Panc1 (cell line): ENCODE data around the gene RAB23.

Experiments used
- POLR2AphosphoS5 ChIP-seq: IDR thresholded peaks from 2 replicates; pipeline ENCODE4 v1.6.1; 2012; ENCODE audit warnings: mild to moderate bottlenecking, low read depth, low read length, moderate library complexity
- SIN3A ChIP-seq: IDR thresholded peaks from 2 replicates; pipeline ENCODE4 v1.6.1; 2012; ENCODE audit warnings: low read depth, mild to moderate bottlenecking, low read length, moderate library complexity, borderline replicate concordance; ENCODE audit not compliant: insufficient read depth
- TCF7L2 ChIP-seq: IDR thresholded peaks from 2 replicates; pipeline ENCODE4 v1.6.1; 2011; ENCODE audit warnings: mild to moderate bottlenecking, low read depth, low read length, inconsistent platforms
- TF ChIP-seq, protein P1 (sequence below): fragments of 450-650 bp; IDR thresholded peaks from 2 replicates; pipeline ENCODE4 v1.5.1; 2017; ENCODE audit warnings: mild to moderate bottlenecking
- TF ChIP-seq, protein P2 (sequence below), 2 experiments: IDR thresholded peaks; 2 replicates each; pipeline ENCODE4 v1.6.1; 2011 to 2012; ENCODE audit warnings: low read depth in 2 of 2, control low read depth in 1 of 2, low read length in 1 of 2, mild to moderate bottlenecking in 1 of 2, moderate library complexity in 1 of 2; ENCODE audit not compliant: insufficient read depth in 1 of 2

DNA sequence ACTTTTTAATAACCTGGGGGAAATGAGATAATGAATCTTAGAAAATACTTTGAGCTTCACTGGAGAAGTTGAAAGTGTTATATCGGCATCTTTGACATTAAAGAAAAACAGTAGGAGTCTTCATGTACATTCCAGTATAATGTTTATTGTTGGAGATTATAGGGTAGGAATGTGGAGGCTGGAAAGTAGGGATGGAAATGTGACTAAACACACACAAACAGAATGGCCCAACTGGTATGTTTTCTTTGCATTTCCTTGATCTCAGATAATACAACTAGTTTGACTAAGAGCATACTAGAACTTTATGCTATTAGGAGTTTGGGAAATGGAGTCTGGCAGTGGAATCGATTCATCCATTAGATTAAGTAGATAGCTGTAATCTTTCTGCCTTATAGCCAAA lies 60.1 kb downstream of the RAB23 start:
- no peak for TF ChIP-seq POLR2AphosphoS5
- TF ChIP-seq SIN3A: no peak
- TF ChIP-seq, protein P1, sequence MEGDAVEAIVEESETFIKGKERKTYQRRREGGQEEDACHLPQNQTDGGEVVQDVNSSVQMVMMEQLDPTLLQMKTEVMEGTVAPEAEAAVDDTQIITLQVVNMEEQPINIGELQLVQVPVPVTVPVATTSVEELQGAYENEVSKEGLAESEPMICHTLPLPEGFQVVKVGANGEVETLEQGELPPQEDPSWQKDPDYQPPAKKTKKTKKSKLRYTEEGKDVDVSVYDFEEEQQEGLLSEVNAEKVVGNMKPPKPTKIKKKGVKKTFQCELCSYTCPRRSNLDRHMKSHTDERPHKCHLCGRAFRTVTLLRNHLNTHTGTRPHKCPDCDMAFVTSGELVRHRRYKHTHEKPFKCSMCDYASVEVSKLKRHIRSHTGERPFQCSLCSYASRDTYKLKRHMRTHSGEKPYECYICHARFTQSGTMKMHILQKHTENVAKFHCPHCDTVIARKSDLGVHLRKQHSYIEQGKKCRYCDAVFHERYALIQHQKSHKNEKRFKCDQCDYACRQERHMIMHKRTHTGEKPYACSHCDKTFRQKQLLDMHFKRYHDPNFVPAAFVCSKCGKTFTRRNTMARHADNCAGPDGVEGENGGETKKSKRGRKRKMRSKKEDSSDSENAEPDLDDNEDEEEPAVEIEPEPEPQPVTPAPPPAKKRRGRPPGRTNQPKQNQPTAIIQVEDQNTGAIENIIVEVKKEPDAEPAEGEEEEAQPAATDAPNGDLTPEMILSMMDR: no peak
- TF ChIP-seq, protein P2, sequence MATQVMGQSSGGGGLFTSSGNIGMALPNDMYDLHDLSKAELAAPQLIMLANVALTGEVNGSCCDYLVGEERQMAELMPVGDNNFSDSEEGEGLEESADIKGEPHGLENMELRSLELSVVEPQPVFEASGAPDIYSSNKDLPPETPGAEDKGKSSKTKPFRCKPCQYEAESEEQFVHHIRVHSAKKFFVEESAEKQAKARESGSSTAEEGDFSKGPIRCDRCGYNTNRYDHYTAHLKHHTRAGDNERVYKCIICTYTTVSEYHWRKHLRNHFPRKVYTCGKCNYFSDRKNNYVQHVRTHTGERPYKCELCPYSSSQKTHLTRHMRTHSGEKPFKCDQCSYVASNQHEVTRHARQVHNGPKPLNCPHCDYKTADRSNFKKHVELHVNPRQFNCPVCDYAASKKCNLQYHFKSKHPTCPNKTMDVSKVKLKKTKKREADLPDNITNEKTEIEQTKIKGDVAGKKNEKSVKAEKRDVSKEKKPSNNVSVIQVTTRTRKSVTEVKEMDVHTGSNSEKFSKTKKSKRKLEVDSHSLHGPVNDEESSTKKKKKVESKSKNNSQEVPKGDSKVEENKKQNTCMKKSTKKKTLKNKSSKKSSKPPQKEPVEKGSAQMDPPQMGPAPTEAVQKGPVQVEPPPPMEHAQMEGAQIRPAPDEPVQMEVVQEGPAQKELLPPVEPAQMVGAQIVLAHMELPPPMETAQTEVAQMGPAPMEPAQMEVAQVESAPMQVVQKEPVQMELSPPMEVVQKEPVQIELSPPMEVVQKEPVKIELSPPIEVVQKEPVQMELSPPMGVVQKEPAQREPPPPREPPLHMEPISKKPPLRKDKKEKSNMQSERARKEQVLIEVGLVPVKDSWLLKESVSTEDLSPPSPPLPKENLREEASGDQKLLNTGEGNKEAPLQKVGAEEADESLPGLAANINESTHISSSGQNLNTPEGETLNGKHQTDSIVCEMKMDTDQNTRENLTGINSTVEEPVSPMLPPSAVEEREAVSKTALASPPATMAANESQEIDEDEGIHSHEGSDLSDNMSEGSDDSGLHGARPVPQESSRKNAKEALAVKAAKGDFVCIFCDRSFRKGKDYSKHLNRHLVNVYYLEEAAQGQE (IDR thresholded peaks at IDR 0.05; ENCODE audit: insufficient read depth in 1 of 2, low read depth in 2 of 2, low read length in 1 of 2): no peak
- no peak for TF ChIP-seq TCF7L2
